ENCODE results near the gene PDGFB.

- TF ChIP-seq EP300 (IDR thresholded peaks at IDR 0.05), result no peak
- TF ChIP-seq, protein P1, sequence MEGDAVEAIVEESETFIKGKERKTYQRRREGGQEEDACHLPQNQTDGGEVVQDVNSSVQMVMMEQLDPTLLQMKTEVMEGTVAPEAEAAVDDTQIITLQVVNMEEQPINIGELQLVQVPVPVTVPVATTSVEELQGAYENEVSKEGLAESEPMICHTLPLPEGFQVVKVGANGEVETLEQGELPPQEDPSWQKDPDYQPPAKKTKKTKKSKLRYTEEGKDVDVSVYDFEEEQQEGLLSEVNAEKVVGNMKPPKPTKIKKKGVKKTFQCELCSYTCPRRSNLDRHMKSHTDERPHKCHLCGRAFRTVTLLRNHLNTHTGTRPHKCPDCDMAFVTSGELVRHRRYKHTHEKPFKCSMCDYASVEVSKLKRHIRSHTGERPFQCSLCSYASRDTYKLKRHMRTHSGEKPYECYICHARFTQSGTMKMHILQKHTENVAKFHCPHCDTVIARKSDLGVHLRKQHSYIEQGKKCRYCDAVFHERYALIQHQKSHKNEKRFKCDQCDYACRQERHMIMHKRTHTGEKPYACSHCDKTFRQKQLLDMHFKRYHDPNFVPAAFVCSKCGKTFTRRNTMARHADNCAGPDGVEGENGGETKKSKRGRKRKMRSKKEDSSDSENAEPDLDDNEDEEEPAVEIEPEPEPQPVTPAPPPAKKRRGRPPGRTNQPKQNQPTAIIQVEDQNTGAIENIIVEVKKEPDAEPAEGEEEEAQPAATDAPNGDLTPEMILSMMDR (IDR thresholded peaks at IDR 0.05), result no peak
Observed at GRCh38 chr22:39197578-39197977, 47.2 kb downstream of the PDGFB start.

All from upper lobe of left lung (tissue), 4 donors.